GM19468 (cell line): ENCODE measurements around the gene CSRP2.

Experiments used
- ATAC-seq: cut with Tn5 transposase; IDR thresholded peaks from one replicate; pipeline ENCODE4 v1.9.1; 2021; ENCODE audit warnings: mild to moderate bottlenecking, moderate library complexity, moderate number of reproducible peaks; ENCODE audit not compliant: unreplicated experiment; ENCODE audit errors: extremely low read depth

Gene CSRP2

GRCh38 chr12:76895796-76896195 is 17.0 kb upstream of the CSRP2 start:
- no peak for ATAC-seq

DNA sequence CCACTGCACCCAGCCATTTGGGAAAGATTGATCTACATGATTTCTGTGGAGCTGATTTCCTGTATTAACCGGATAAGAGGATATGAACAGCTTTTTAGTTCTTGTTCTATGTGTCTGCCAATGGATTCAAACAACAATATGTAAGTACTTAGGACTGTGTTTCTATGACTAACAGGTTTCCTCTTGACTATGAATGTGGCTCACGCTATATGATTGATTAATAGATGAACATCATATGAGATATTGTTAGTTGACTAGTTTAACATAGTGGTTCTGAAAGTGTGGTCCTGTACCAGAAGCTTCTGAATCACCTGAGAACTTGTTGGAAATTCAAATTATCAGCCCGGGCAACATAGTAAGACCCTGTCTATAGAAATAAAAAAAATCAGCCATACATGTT is 12.8 kb upstream of the CSRP2 start:
- ATAC-seq: no peak

- ATAC-seq: no peak
Measured at GRCh38 chr12:76890151-76891143, 11.6 kb upstream of the CSRP2 start.

- no peak for ATAC-seq
Measured at GRCh38 chr12:76888775-76889174, 10.0 kb upstream of the CSRP2 start.

- ATAC-seq: no peak
Measured at GRCh38 chr12:76883811-76884210, 5.0 kb upstream of the CSRP2 start.

DNA sequence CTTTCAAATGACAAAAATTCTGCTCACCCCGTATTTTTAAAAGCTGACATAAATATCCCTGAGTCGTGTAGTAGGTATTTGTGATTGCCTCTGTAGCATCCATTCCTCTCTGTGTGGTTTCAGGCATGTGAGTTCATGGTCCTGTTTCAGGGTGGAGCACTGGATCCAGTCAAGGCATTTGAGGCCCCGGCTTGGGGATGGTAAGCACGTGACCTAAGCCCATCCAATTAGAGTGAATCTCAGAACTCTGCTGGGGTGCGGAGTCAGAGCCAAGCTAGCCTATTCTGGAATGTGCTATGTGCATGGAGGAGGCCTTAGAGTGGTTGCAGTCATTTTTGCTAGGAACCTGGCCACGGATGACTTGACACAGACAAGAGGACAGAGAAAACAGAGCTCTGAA is 4.3 kb upstream of the CSRP2 start:
- no peak for ATAC-seq

DNA sequence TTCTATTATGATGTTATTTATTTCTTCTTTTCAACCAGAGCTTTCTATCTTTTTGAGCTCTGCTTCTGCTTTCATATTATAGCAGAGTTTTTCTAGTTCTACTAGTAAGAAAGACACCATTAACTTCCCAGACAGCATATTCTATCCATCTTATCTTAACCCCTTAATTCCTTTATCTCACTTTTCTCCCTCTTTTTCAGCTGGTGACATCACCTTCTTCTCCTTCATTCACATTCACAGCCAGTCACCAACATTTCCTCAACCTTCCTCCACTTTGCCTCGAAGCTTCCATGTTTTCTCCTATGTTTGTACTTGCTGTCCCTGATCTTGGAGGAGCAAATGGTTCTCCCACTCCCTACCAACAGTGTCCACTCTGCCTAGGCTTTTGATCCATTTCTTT is 3.5 kb upstream of the CSRP2 start:
- no peak for ATAC-seq

GRCh38 chr12:76881142-76881541 is 2.3 kb upstream of the CSRP2 start:
- ATAC-seq: no peak

DNA sequence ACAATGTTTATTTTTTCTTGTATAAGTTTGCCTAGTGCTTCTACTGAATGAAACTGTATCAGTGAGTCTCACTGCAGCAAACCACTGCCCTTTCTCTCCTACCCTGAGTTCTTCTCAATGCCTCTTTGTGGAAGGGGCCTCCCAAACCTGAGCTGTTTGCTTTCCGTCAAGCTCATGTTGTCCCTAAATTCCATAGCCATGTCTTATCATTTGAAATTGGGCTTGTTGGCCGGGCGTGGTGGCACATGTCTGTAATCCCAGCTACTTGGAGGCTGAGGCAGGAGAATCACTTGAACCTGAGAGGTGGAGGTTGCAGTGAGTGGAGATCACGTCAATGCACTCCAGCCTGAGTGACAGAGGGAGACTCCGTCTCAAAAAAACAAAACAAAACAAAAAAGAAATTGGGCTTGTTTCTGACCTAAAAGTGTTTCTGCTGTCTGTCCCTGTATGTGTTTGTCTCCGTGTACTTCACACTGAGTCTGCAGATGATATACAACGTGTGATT is 1.8 kb upstream of the CSRP2 start:
- ATAC-seq: no peak

- ATAC-seq: no peak
Measured at GRCh38 chr12:76879710-76880518, 1.1 kb upstream of the CSRP2 start.

GRCh38 chr12:76878099-76878898 is 520 bp downstream of the CSRP2 start:
- ATAC-seq: peak; percentile 40

DNA sequence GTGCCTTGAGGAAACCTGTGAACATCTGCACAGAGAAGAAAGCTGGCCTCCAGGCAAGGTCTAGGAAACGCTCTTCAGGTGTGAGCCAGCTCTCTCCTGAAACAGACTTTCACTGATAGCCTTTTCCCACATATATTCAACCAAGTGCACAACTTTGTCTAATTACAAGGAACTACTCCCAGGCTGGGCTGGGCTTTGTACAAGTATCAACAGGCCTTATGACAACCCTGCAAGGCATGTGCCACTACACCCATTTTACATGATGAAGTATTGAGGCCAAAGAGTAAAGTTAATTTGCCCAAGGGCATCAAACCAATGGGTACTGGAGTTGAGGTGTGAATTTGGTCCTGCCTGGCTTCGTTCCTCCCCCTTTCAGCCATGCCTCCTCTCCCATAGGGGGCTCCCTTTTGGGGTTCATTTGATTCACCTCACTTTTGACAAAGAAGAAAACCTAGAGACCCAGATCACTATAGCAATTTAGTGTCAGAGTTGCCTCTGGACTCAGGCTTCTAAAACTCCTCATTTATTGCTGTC is 2.1 kb downstream of the CSRP2 start:
- ATAC-seq: no peak

GRCh38 chr12:76874491-76875190 is 4.2 kb downstream of the CSRP2 start:
- no peak for ATAC-seq

DNA sequence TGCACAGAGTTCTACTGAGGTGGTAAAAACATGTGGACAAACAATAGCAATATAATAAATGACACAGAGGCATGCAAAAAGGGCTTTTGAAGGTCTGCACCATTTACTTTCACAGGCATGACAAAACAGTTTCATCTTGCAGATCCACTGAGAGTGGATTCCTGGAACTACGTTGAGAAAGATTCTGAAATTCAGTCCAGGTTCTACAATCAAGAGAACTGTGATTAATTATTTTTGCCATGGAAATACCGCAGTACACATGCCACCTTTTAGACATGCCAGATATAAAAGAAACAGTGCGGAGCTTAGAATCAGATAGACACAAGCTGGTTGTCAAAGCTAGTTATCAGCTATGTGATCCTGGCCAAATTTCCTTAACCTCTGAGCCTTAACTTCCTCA is 4.8 kb downstream of the CSRP2 start:
- no peak for ATAC-seq

GRCh38 chr12:76872415-76872814 is 6.4 kb downstream of the CSRP2 start:
- no peak for ATAC-seq

DNA sequence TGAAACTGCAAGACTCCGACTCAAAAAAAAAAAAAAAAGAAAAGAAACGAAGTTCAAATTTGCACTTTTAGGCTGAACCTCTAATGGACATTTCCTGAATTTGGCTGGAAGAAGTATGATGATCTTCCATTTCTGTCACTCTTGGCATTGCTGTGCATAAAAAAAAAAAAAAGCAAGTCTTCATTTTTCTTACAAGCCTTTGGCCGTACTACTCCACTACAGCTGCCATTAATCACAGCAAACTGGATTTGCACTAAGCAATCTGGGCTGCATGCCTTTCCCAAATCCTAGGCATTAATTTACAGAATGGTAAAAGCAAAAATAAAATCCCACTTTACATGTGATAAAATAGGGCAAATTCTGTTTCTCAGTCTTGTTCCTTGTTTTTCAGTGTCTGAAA is 7.1 kb downstream of the CSRP2 start:
- no peak for ATAC-seq

- no peak for ATAC-seq
Measured at GRCh38 chr12:76871082-76871481, 7.7 kb downstream of the CSRP2 start.

- no peak for ATAC-seq
Measured at GRCh38 chr12:76866726-76867125, 12.1 kb downstream of the CSRP2 start.

- no peak for ATAC-seq
Measured at GRCh38 chr12:76866151-76866567, 12.7 kb downstream of the CSRP2 start.
